GM19025 (cell line): ENCODE results near the gene TMEM263.
"Not testable (repeated sequence)": the region's sequence is repeated elsewhere in the genome, so short reads cannot be mapped to it uniquely, and the experiment has no call there.

Experiments
- ATAC-seq: cut with Tn5 transposase; IDR thresholded peaks from one replicate; pipeline ENCODE4 v1.9.1; 2021; ENCODE audit warnings: mild to moderate bottlenecking, low read depth, moderate library complexity; ENCODE audit not compliant: unreplicated experiment

TMEM263 gene

GRCh38 chr12:106982229-106982628 is 26.5 kb downstream of the TMEM263 start:
- no peak for ATAC-seq

DNA sequence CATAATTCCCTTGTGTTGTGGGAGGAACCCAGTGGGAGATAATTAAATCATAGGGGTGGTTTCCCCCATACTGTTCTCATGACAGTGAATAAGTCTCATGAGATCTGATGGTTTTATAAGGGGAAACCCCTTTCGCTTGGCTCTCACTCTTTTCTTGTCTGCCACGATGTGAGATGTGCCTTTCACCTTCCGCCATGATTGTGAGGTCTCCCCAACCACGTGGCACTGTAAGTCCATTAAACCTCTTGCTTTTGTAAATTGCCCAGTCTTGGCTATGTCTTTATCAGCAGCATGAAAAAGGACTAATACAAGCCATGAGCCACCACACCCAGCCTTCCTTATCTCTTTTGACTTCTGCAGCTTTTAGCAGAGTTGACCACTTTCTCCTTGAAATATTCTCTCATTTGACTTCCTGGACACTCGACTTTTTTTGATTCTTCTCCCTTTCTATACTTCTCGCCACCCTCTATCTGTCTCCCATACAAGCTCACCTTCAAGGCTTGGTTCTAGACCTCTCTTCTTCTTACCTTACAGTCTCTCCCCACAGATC is 29.0 kb downstream of the TMEM263 start:
- no peak for ATAC-seq

DNA sequence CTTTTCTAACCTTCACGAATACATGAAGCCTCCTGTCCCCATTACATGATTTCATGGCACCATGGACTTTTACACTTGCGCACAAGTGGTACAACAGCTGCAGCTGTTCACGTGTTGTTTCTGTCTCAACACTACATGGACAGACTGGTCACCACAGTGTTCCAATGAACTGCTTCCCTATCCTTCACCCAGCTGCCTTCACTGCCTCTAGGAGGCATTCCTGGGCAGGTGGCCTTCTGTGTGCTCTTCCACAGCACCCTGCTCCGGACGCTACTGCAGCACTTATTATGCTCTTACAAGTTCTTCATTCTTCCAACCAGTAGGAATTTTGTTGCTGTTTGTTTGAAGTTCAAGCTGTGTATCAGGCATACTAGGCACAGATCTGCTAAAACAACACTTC is 29.8 kb downstream of the TMEM263 start:
- no peak for ATAC-seq

- no peak for ATAC-seq
These were observed 30.4 kb downstream of the TMEM263 start for GRCh38 chr12:106986135-106986534.

GRCh38 chr12:106986625-106987389 is 31.1 kb downstream of the TMEM263 start, which contains the start of gene MTERF2:
TSS of gene MTERF2 (minus strand) at chr12:106987146. CDS start at chr12:106978714, 8,432 bp downstream.
- peak; percentile 97 for ATAC-seq

DNA sequence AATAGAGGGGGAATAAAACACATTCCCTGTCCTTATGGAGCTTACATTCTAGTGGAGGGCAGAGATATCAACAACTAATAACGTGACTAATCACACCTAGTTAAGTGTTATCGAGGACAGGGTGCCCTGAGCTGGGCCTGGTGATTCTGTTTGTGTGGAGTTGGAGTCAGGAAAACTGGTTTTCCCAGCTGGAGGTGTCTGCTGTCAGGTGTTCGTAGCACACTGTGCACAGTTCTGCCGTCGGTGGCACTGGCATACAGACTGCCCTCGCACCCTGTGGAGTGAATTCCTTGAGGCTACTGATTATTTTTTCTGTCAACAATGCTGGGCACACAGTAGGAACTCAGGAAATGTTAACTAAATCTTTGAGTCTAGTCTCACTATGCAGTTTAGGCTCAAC is 32.1 kb downstream of the TMEM263 start:
- ATAC-seq: no peak

- ATAC-seq: no peak
These were observed 39.0 kb downstream of the TMEM263 start for GRCh38 chr12:106994579-106995220.

GRCh38 chr12:106996102-106996501 is 40.4 kb downstream of the TMEM263 start:
- ATAC-seq: not testable (repeated sequence)

DNA sequence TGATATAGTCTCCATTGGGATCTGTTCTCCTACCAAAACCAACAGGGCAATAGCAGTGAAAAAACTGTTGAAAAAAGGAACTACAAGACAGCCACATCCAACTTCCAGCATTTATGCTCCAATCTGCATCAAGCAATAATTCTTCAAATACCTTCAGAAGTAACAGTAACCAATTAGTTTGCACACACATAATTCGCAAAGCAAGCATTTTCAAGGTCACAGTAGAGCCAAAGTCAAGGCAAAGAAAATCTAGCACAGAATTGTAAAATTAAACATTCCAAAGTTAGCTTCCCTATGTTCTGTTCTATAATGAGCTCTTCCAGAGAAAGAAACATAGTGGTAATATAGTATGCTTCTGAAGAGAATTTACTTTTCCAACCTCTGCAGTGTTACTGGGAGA is 42.2 kb downstream of the TMEM263 start:
- ATAC-seq: no peak

DNA sequence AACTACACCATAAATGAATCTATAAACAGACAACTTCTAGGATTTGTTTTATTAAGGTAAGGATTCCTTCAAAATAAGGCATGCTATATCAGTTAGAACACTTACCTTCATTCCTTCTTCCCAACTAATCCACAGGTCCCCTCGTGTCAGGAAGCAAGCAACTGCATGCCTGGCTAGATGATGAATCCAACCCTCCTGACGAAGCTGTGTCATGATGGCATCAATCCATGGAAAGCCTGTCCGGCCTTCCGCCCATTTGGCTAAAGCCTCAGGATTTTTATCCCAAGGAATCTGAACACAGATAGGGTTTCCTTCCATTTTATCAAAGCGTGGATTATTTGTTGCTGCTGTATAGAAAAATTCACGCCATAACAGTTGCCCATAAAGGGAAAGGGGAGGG is 43.7 kb downstream of the TMEM263 start:
- no peak for ATAC-seq

DNA sequence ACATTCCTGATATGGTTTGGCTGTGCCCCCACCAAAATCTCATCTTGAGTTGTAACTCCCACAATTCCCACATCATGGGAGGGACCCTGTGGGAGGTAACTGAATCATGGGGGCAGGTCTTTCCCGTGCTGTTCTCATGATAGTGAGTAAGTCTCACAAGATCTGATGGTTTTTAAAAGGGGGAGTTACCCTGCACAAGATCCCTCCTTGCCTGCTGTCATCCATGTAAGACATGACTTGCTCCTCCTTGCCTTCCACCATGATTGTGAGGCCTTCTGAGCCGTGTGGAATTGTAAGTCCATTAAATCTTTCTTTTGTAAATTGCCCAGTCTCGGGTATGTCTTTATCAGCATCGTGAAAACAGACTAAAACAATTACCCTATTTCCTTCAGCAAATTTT is 47.0 kb downstream of the TMEM263 start:
- not testable (repeated sequence) for ATAC-seq

- ATAC-seq: no peak
These were observed 51.7 kb downstream of the TMEM263 start for GRCh38 chr12:107007411-107007810.

DNA sequence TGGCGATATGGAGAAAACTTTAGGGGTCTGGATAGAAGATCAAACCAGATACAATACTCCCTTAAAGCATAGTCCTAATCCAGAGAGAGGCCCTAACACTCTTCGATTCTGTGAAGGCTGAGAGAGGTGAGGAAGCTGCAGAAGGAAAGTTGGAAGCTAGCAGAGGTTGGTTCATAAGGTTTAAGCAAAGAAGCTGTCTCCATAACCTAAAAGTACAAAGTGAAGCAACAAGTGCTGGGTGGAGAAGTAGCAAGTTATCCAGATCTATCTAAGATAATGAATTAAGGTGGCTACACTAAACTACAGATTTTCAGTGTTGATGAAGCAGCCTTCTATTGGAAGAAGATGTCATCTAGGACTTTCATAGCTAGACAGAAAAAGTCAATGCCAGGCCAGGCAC is 55.8 kb downstream of the TMEM263 start:
- ATAC-seq: no peak

DNA sequence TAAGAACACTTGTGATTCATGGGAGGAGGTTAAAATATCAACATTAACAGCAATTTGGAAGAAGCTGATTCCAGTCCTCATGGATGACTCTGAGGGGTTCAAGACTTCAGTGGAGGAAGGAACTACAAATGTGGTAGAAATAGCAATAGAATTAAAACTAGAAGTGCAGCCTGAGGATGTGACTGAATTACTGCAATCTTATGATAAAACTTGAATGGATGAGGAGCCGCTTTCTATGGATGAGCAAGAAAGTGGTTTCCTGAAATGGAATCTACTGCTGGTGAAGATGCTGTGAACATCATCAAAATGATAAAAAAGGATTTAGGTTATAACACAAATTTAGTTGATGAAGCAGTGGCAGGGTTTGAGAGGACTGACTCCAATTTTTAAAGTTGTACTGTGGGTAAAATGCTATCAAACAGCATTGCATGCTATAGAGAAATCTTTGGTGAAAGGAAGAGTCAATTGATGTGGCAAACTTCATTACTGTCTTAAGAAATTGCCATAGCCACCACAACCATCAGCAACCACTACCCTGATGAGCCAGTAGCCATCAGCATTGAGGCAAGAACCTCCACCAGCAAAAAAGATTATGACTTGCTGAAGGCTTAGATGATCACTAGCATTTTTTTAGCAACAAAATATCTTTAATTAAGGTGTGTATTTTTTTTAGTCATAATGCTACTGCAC is 57.2 kb downstream of the TMEM263 start:
- ATAC-seq: no peak

GRCh38 chr12:107014055-107014454 is 58.3 kb downstream of the TMEM263 start:
- ATAC-seq: no peak

GRCh38 chr12:107017042-107017441 is 61.3 kb downstream of the TMEM263 start:
- no peak for ATAC-seq

DNA sequence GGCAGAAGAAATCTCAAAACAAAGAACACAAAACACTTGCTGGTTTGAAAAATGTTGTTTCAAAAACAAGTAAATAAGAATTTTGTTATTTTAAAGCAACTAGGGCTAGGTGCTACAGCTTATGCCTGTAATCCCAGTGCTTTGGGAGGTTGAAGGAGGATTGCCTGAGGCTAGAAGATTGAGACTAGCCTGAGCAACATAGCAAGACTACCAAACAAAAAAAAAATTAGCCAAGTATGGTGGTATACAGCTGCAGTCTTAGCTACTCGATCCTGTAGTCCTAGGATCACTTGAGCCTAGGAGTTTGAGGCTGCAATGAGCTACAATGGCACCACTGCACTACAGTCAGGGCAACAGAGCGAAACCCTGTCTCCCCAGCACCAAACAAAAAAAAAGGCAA is 63.8 kb downstream of the TMEM263 start:
- ATAC-seq: no peak
